Fibroblast of skin of right biceps (primary cell): ENCODE results near the gene KAT6B.
"Not testable (repeated sequence)": the region's sequence is repeated elsewhere in the genome, so short reads cannot be mapped to it uniquely, and the experiment has no call there.

ENCODE experiments used
- DNase-seq: peaks from one replicate; pipeline ENCODE4 v3.0.0-alpha.2; 2013

The KAT6B gene

DNA sequence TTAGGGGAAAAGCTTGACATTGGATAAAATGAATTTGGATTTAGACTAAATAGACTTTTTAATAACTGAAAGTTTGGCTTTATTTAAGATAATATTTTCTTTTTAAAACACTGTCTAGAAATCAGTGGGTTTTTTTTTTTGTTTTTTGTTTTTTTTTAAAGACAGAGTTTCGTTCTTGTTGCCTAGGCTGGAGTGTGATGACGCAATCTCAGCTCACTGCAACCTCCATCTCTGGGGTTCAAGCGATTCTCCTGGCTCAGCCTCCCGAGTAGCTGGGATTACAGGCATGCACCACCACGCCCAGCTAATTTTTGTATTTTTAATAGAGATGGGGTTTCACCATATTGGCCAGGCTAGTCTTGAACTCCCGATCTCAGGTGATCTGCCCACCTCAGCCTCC lies 66.9 kb downstream of the KAT6B start:
- DNase-seq, result not testable (repeated sequence)

DNA sequence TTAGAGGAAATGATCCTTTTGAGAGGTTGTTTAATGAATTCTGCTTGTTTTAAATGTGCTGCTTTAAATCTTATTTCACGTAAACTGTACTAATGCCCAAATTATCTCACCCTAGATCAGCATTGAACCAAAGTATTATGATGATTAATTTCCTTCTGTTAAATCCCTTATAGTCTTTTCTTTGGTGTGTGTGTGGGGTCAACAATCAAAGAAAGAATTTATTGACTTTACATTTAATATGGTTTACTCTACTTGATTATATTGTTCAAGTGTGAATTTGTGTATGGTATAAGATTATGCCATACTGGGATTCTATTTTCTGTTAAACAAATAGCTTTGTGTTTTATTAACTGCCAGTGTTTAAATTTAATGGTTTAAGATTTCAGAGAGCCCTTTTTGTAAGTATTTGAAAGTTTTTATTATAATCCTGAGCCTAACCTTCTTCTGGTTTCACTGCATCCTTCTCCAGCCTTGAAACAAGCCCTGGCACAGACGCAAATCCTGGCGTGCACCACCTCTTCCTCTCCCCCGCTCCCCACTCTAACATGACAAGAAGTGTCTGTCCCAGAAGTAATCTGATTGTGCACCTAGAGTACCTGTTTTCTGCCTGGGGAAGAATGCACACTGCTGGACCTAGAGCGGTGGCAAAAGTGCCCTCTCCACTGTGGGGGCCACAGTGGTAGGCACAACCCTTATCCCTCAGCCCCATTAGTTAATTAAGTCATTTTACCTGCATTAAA lies 70.6 kb downstream of the KAT6B start:
- no peak for DNase-seq

DNA sequence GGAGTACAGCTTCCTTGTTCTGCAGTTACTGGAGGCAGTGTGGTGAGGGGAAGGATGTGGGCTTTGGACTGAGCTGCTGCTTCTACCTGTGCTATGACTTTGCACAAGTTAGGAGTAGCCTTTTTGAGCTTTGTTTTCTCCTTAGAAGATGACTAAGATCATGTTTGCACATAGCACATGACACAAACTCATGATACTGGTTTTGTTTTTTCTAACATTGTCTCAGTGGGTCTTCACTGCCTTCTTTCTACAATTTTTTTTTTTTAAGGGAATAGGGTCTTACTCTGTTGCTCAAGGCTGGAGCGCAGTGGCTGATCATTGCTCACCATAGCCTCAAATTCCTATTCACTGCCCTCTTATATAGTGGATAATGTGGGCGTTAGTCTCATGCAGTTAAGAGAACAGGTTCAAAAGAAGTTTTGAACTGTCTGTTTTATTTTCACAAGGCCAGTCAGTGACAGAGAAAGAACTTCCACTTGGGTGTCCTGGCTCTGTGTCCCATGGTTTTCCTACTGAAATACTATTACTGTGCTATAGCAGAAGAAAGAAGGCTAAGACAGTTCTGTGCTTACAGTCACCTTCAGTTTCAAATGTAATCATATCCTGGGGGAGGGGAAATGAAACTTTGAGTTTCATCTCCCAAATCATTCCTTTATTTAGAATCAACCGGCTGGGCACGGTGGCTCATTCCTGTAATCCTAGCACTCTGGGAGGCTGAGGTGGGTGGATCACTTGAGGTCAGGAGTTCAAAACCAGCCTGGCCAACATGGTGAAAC lies 72.0 kb downstream of the KAT6B start:
- DNase-seq, result no peak

DNA sequence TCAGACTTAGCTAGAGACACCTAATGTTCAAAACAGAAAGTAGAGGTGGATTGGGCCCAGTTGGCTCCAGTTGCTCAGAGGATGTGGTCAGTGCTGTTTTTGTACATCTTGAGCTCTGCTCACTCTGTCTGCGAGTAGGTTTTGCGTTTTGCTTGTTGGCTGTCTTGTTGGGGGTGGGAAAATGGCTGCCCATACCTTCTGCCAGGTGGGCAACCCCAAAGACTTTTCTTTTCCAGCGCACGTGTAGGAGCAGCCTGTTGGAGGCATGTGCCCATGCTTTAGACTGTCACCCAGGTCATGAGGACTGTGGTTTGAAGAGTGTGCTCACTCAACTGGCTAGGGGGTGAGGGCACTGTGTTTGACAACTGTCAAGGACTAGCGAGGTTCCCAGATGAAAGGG lies 73.9 kb downstream of the KAT6B start:
- no peak for DNase-seq

DNA sequence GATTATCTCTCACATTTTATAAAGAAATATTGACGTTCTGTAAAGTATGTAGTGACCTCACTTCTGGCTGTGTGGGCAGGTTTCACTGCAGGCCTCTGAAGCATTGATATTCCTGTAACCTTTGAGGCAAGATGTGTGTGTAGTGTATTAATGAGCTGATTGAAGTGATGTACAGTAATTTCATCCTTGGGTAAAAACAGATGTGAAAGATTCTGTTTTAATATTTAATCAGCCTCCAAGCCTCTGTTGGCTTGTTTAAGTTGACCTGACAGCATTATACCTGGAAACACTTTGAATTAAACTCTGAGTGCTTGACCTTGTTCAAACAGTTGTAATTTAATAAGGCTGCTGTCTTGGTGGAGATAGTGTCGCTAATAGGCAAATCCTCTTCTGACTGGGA lies 74.9 kb downstream of the KAT6B start:
- DNase-seq, result no peak

DNA sequence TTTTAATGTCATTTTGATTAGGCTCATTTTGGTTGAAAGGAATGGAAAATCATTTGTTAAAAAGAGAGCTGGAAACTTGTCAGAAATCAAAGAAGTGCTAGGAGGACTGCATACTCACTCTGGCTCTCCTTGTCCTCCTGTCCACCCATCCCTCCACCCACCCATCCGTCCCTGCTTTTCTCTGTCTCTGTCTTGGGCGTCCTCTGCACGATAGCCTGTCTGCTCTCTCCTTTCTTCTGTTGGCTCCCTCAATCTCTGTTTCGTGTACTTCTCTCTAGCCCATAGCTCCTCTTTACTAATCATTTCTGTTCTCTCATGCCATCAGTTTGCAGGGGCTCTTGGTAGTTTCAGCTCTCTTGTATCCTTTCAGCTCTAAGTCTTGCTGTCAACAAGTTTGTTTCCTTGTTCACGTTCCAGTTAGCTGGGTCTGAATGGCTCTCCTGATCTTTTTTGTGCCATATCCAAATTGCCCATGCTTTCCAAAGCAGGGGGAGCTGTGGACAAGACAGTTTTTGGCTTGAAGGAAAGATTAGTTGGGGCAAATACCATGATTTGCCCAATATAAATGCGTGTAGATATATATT lies 75.6 kb downstream of the KAT6B start:
- no peak for DNase-seq

DNA sequence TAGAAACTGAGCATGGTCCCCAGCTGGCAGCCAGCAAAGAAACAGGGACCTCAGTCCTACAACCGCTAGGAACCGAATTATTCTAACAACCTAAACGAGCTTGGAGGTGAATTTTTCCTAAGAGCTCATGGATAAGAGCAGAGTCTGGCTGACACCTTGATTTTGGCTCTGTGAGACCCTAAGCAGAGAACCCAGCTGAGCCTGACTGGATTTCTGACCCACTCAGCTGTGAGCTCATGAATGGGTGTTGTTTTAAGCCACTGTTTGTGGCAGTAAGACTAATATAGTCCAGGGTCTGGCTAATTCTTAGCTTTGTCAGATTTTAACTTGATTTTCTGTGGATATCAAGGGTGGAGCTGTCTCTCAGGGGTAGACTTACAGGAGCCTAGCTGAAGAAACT lies 77.1 kb downstream of the KAT6B start:
- no peak for DNase-seq

DNA sequence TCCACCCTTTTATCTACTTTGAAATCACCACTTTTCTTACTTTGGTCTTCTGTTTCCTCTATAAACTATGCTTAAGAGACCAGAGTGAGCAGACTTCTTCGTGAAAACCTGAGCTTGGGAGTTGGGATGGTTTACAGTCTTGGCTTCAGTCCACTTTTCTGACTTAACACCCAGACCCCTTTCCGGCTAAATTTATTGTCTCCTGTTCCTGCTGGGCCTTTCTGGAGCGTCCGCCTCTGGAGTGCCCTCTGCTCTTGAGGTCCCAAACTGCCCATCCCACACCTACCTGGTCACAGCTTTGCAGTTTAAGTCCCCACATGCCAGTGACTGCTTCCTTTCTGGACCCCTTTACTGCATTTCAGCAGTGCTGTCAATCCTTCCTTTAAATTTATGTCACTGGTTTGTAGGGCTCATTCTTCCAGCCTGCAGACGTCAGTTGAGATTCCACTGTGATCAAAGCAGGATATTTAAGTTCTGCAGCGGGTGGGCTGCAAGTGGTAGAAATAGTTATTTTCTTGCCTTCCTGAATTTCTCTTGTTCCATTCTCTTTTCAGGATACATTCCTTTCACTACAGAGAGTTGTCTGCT lies 80.3 kb downstream of the KAT6B start:
- DNase-seq, result no peak

DNA sequence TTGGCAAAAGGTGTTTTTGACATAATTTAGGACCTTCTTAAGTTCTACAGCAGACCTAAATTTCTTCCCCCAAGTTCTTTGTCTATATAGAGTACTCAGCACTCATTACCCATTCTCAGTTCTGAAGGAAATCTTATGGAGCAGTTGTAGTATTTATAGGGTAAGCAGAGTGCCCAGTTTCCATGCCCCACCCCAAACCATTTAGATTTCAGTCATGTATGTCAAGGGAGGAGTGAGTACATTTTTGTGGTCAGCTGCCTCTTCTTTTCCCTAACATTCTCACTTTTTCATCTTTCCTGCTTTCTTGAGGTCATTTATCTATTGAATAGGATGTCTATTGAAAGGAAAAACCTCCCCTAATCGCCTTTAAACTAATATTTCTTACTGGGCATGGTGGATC lies 83.3 kb downstream of the KAT6B start:
- peak; percentile 55 for DNase-seq

DNA sequence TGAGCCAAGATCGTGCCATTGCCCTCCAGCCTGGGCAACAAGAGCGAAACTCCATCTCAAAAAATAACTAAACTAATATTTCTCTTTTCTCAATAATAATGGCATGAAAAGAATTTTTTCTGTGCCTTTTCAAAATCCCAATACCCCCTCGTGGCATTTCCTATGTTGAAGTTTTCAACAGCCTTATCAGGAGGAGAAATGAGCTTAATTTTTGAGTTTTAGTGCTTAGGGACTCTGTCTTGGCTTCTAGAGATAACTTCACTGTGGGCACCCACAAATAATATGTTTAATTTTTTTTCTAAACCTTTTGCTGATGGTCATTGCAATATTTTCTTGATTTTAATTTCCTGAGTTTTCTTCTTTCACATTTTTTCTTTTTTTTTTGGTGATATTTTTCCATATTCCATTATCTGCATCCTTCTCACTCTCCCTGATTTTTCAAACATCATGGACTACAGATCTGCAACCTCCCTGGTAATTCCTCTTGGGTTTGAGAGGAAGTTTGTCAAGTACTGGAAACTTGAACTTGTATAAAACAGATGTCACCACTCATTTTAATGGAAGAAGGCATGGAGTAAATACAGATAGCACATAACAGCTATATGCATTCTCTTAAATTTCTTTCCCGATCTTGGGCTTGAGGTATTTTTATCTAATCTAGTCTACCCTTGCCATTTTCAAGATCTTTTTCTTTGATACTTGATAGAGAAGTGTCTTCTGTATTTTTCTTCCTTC lies 84.0 kb downstream of the KAT6B start:
- no peak for DNase-seq

DNA sequence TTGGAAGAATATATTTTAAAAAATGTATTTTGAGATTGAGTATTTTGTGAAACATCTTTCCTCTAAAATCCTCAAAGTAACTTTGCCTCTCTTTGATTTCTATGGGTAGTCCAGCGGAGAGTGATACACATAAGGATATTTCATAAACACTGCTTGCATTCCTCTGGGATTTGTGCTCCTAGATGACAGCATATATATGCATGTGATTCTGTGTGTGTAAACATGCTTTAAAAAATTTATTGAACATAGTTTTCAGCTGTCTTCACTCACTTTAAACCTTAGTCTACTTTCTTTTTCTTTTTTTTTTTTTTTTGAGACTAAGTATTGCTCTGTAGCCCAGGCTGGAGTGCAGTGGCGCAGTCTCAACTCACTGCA lies 84.6 kb downstream of the KAT6B start:
- peak; percentile 50 for DNase-seq

DNA sequence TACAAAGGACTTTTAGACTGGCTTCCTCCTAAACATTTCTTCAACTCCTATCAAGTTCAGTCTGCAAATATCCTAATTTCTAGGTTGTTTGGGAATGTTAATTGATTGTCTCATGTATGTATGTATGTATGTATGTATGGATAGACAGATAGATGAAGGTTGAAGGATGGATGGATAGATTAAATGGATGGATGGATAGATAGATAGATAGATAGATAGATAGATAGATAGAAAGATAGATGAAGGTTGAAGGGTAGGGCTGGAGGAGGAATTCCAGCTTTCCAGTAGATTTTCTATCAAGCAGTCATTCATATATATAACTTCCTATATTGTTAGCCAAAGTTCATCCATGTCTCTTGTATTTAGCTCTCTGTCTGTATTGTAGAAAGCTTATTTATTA lies 85.8 kb downstream of the KAT6B start:
- DNase-seq, result no peak

DNA sequence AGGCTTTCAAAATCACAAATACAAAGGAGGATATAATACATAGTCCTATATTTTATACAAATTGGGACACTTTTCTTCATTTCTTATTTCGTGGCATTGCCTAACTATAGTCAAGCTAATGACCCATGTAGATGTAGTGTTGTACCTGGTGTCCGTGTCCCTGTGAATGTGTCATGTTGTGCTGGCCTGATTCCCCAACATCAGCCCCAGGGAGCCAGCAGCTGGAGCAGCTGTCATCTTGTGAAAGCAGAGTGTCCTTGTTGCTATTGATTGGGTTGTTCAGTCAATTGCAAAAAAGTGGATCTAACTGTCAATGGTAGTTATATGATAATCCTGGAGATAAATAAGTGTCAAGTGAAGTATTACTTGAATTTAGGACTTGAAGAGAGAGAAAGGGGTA lies 86.3 kb downstream of the KAT6B start:
- DNase-seq, result no peak

DNA sequence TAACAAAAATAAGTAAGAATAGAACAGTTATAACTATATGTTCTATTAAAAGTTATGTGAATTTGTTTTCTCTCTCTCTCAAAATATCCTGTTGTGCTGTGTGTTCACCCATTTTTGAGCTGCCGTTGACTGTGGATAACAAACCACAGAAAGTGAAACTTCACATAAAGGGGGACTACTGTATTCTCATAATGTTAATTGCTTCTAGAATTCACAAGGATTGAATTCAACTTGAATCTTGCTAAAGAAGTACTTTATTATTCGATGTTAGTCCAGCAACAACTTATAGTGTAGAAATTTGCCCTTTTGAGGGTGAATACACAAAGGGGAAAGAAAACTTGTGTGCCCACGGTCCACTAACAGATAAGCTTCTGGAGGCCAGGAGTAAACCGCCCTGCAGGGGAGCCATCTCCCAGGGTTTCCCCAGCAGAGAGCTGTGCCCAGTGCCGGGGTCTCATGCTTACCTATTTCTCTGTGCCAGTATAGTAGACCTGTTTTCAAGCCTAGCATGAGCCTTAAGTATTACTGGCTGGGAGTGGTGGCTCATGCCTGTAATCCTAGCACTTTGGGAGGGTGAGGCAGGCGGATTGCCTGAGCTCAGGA lies 87.1 kb downstream of the KAT6B start:
- no peak for DNase-seq

DNA sequence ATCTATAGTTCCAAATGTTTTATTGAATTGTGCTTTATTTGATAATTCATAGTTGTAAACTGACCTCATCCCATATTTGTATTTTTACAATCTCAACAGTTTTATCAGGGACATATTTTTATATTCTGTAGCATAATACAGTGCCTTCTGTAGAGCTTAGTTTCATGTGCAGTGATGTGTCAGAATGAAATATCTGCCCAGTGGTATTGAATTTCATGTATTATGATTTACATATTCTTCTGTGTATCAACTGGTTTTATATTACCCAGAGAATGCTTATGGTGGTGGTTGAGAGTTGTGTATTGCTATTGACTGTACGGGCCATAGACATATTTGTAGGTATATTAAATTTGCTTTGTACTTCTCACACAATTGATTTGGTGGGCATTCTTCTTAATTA lies 89.9 kb downstream of the KAT6B start:
- no peak for DNase-seq

DNA sequence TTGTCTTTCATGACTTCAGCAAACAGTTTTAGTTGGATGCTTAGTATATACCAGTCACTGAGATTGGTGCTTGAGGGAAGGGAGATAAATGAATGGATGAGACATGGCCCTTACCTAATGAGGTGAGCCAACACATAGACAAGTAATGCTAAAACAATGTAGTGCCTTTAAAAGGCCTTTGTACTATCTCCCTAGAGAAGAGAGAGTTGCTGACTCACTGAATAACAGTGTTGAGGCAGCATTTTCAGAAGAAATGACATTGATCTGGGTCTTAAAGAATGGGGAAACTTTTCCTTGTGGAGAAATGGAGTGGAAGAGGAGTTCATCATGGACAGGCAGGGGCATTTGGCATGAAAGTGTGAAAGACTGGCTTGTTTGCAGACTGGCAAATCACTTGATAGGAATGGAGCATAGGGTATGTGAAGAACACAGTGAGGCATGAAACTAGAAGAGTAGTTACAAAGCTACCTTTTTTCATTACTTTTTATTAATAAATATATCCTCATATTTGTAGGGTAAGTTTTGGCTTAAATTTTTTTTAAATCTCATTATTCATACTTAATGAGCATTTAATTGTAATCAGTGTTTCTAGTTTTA lies 91.2 kb downstream of the KAT6B start:
- DNase-seq, result peak; percentile 86

DNA sequence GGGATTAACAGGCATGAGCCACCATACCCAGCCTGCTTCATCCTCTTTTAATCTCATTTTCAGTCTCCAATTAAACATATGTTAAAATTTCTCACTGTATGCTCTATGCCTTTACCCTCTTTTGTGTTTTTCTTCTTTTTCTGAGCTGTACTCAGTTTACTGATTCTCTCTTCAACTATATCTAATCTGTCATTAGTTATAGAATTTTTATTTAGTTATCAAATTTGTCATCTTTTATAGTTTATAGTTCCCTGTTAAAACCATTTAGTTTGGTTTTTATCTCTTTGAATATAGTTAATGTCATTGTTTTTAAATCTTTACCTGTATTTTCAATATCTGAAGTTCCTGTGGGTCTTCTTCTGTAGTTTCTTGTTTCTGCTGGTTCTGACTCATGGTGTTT lies 93.3 kb downstream of the KAT6B start:
- no peak for DNase-seq

DNA sequence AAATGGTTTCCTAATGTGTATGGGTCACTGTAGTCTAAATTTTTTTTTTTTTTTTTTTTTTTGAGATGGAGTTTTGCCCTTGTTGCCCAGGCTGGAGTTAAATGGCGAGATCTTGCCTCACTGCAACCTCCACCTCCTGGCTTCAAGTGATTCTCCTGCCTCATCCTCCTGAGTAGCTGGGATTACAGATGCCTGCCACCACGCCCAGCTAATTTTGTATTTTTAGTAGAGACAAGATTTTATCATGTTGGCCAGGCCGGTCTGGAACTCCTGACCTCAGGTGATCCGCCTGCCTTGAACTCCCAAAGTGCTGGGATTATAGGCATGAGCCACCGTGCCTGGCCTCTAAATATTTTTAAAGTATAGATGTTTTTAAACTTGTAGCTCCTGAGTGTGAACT lies 94.7 kb downstream of the KAT6B start:
- DNase-seq, result not testable (repeated sequence)

DNA sequence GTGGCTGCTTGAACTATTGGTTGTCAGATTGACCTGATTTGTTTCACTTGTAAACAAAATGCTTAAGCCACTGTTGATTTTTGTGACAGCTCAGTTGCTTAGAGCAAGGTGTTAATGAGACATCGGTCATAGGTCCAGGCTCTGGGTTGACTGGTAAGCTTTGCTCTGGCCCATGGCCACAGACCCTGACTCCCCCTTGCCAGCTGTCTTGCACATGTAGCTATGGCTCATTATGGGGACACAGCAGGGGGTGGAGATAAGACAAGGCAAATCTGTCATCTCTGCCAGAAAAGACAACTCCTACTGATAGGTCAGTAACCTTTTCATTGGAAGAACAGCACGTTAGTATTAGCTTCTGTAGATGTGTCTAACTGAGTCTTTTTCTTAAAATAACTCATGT lies 95.3 kb downstream of the KAT6B start:
- peak; percentile 27 for DNase-seq

DNA sequence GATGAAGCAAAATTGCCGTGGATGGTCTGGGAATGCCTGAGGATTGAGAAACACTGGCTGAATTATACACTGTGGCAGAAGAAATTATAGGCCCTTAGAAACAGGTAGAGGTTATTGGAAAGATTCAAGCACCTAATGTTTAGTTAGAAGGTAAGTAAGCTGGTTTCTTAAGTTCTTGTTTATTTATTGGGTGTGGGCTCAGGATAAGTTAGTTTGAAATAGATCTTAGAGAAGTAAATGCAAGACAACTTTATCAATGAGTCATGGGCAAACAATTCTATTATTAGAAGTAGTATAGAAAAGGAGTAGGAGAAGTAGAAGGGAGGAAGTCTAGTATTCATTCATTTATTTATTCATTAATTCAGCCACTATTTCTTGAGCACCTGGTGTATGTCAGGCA lies 96.5 kb downstream of the KAT6B start:
- DNase-seq, result peak; percentile 37

DNA sequence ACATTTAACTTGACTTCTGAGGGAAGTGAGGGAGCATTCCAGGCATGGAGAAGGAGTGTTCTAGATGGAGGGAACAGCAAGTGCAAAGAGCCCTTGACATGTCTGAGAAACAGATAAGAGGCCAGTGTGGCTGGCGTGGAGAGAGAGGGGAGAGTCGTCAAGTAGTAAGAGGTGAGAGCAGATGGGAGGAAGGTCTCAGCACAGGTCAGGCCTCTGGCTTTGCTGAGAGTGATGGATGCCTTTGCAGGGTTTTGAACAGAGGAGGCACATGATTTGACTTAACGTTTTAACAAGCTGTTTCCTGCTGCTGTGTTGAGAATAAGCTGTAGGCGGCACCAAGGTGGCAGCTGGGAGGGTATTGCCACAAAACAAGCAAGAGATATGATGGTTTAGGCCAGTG lies 97.2 kb downstream of the KAT6B start:
- no peak for DNase-seq

DNA sequence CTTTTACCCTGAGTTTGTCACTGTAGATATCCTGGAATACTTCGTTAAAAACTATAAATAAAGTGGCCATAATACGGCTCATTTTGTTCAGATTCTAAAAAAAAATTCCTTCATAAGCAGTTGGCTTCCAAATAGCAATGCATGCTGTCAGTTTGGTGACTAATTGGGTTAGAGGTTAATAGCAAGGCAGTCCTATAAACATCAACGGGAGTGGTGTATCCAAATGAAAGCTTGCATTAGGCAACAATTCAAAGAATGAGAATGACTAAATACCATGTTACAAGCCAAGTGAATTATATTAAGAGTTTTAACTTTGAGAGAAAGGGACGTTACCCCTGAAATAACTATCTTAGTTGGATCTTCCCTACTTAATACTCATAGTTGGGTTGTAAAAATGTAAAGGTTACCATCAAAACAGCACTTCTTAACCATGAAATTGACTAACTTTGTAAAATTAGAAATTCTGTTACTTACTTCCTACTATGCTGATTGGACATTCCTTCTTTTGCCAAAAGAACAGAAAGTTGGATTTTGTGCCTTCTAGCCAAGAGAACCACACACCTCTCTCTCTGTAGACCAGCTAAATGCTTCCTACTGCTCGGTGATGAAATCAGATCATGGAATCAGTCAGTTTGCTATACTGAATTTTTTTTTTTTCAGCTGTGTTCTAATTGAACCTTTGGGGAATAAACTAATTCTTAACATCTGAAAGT lies 98.0 kb downstream of the KAT6B start:
- peak; percentile 95 for DNase-seq
